Myometrial cell (primary cell): ENCODE measurements around the gene CD320. TPM values are rescaled to one million over a fixed set of nuclear protein-coding genes. Genes with fewer than 3 reads are reported as not detected.

Experiments
- total RNA-seq: library from RNA; depleted of rRNA; stranded (reverse); fragments of >200 nt; gene quantifications from 2 replicates; pipeline ENCODE4 v1.2.3, GENCODE V29; 2015

CD320 gene
- total RNA-seq: 105 and 133 TPM in 2 replicates

GRCh38 chr19:8307965-8308866 lies at the start of gene CD320:
TSS of gene CD320 (minus strand) at chr19:8308358. CDS start at chr19:8308290, 68 bp downstream.

GRCh38 chr19:8342684-8343482 lies 34.7 kb upstream of the CD320 start, which contains the start of gene KANK3:
TSS of gene KANK3 (minus strand) at chr19:8343262. CDS start at chr19:8337828, 5,434 bp downstream.

DNA sequence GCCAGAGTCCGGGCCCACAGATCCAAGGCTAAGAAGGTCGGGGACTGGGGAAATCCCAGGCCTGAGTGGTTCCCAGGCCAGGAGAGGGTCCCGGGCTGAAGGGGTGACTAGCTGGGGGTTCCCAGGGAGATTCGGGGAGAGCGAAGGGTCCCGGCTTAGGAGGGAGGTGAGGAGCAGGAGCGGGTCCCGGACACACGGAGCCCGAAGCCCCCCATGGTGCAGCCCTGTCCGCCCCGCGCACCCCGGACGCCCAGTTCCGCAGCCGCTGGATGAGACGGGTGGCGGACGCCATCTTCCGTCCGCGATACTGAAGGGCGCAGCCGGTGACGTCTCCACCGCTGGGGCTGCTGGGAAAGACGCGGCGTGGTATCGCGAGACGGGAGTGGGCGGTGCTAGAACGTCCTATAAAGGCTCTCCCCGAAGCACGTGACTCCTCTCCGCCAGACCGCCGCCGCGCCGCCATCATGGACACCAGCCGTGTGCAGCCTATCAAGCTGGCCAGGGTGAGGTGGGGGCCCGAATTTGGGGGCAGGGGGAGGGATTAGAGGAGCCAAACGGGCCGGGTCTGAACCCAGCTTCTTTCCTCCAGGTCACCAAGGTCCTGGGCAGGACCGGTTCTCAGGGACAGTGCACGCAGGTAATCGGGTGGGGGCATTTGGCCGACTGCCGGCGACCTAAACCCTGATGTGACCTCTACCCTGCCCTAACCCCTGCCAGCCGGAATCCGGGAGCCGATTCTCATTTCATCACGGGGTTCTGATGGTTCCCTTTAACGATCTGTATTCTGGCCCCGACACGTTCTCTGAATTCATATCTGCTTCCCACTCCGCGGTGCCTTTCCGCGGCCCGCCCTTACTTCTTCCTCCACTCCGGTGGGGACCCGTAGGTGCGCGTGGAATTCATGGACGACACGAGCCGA lies 13.2 kb upstream of the CD320 start, which contains the start of the genes NDUFA7 and RPS28:
Gene NDUFA7 (minus strand): TSS at position 309 of the 919 bp plus-strand sequence. CDS start 17 bp downstream, at position 292.
Gene RPS28 (plus strand): TSS at position 430 of the 919 bp plus-strand sequence. CDS start 35 bp downstream, at position 465.

Other genes starting within 250 kb of the CD320 start
- not detected in 2 replicates for gene FBN3, start 158.8 kb downstream of the CD320 start, total RNA-seq
- gene CERS4, start 99.0 kb downstream of the CD320 start, total RNA-seq: 8.1 and 10.1 TPM in 2 replicates
- gene NDUFA7, start 13.0 kb upstream of the CD320 start, total RNA-seq: 16.1 and 39.3 TPM in 2 replicates
- 283 and 489 TPM in 2 replicates for gene RPS28, start 13.1 kb upstream of the CD320 start, total RNA-seq
- gene KANK3, start 34.9 kb upstream of the CD320 start, total RNA-seq: 2.9 and 3.7 TPM in 2 replicates
- gene ANGPTL4, start 55.8 kb upstream of the CD320 start, total RNA-seq: 9.8 and 9.9 TPM in 2 replicates
- 13.8 and 14.1 TPM in 2 replicates for gene RAB11B, start 82.0 kb upstream of the CD320 start, total RNA-seq
- gene MARCHF2, start 104.9 kb upstream of the CD320 start, total RNA-seq: 96.6 and 111 TPM in 2 replicates
- 100 and 117 TPM in 2 replicates for gene HNRNPM, start 136.6 kb upstream of the CD320 start, total RNA-seq
- not detected in 2 replicates for gene PRAM1, start 194.3 kb upstream of the CD320 start, total RNA-seq
- gene ZNF414, start 205.8 kb upstream of the CD320 start, total RNA-seq: 2.7 and 14.7 TPM in 2 replicates